Spleen (tissue), 11 donors: ENCODE results near the gene LRFN2. TPM values are rescaled to one million over a fixed set of nuclear protein-coding genes. Genes with fewer than 3 reads are reported as not detected.

Source experiments
- DNase-seq: peaks from one replicate; pipeline ENCODE4 v3.0.0-alpha.2; 2020
- H3K27ac ChIP-seq, 8 donors: fragments of 200-600 bp; sonication (generic) in 7 of 8; 1 replicate in 4 of 8; 2 replicates in 4 of 8; pipeline versions ENCODE4 v1.5.0 to v1.8.0; 2016 to 2021; ENCODE audit warnings: inconsistent platforms in 4 of 8, mild to moderate bottlenecking in 4 of 8, moderate library complexity in 1 of 8
- H3K27me3 ChIP-seq, 7 donors: fragments of 200-600 bp; sonication (generic) in 6 of 7; replicated peaks in 1 of 7; 1 replicate in 4 of 7; 2 replicates in 3 of 7; pipeline versions ENCODE4 v1.5.0 to v1.8.0; 2016 to 2021; ENCODE audit warnings: inconsistent platforms in 3 of 7, mild to moderate bottlenecking in 1 of 7
- H3K36me3 ChIP-seq, 6 donors: fragments of 200-600 bp; sonication (generic) in 5 of 6; 1 replicate in 4 of 6; 2 replicates in 2 of 6; pipeline versions ENCODE4 v1.5.0 to v1.8.0; 2016 to 2021; ENCODE audit warnings: inconsistent platforms in 2 of 6
- H3K4me1 ChIP-seq, 6 donors: fragments of 200-600 bp; sonication (generic) in 5 of 6; 1 replicate in 3 of 6; 2 replicates in 3 of 6; pipeline versions ENCODE4 v1.5.0 to v1.8.0; 2016 to 2021; ENCODE audit warnings: inconsistent platforms in 3 of 6
- H3K4me3 ChIP-seq, 8 donors: fragments of 200-600 bp; sonication (generic) in 7 of 8; 1 replicate in 4 of 8; 2 replicates in 4 of 8; pipeline versions ENCODE4 v1.5.0 to v1.8.0; 2016 to 2021; ENCODE audit warnings: inconsistent platforms in 4 of 8, mild to moderate bottlenecking in 4 of 8, moderate library complexity in 2 of 8
- H3K9me3 ChIP-seq, 8 donors: fragments of 200-600 bp; sonication (generic) in 7 of 8; 1 replicate in 4 of 8; 2 replicates in 4 of 8; pipeline versions ENCODE4 v1.5.0 to v1.8.0; 2016 to 2021; ENCODE audit warnings: inconsistent platforms in 4 of 8
- CTCF ChIP-seq, 11 experiments: fragments of 200-600 bp in 7 of 11; fragments of 450-650 bp in 4 of 11; sonication (generic) in 4 of 11; IDR thresholded peaks in 8 of 11; conservative IDR thresholded peaks in 3 of 11; 1 replicate in 7 of 11; 2 replicates in 4 of 11; pipeline versions ENCODE4 v1.4.0 to v1.8.0; 2016 to 2021; ENCODE audit warnings: antibody characterized with exemption in 11 of 11, inconsistent platforms in 4 of 11, mild to moderate bottlenecking in 1 of 11
- POLR2A ChIP-seq, 3 donors: fragments of 450-650 bp; IDR thresholded peaks; one replicate each; pipeline ENCODE4 v1.5.1; 2017; ENCODE audit warnings: antibody characterized with exemption in 3 of 3, mild to moderate bottlenecking in 1 of 3
- POLR2AphosphoS5 ChIP-seq, 3 donors: sonication (generic); formaldehyde crosslinking; IDR thresholded peaks; one replicate each; pipeline ENCODE4 v1.5.1; 2017; ENCODE audit warnings: antibody characterized with exemption in 3 of 3
- whole genome bisulfite sequencing, 5 donors: extraction: QIAGEN DNeasy Blood & Tissue Kit in 3 of 5; methylation state at CpG; one replicate each; pipeline versions ENCODE4 v1.1.5 to v1.1.7; 2013 to 2018; 5-methylcytosine and 5-hydroxymethylcytosine counted together
- intact Hi-C: fragments of 100-400 bp; cut with DNase I; formaldehyde crosslinking; loops from one replicate; pipeline ENCODE4 v1.15.0; 2023; ENCODE audit warnings: low total_unique reads
- polyA plus RNA-seq, 3 donors: library from polyadenylated mRNA; stranded (reverse); fragments of 200-250 nt; gene quantifications; one replicate each; pipeline ENCODE4 v1.2.1, GENCODE V29; 2013
- total RNA-seq, 7 donors: library from RNA; depleted of rRNA in 3 of 7; stranded (reverse); fragments of >200 nt in 3 of 7; fragmentation: NEBNext Ultra II Directional in 4 of 7; extraction: Animal tissue kit (Norgen Biotek cat#: 25700) in 4 of 7; gene quantifications; one replicate each; pipeline versions ENCODE4 v1.1.0 to v1.2.1, GENCODE V29; 2016 to 2021
- donor health status: healthy with polysubstance abuse.
- donor health status: DM: no; HTN: no; CAD: no; lungs with moderate emphysema.
- donor health status: DM: no; HTN: no; CAD: no.
- donor health status: Bipolar disorder and iron deficiency.
- donor health status: healthy.
- donor health status: DM: no; HTN: no; CAD: no.
- donor health status: DM: yes; HTN: yes; CAD: no.

LRFN2 gene
- total and polyA plus RNA-seq, 10 donors = 0.05 to 6.0 (median 1.3) TPM

GRCh38 chr6:40520678-40521077, 66.5 kb downstream of the LRFN2 start:
- TF ChIP-seq POLR2AphosphoS5 (IDR thresholded peaks at IDR 0.05) (no peak), POLR2A (IDR thresholded peaks at IDR 0.05) (no peak), CTCF (IDR thresholded peaks at IDR 0.05 in 8 of 11, conservative IDR thresholded peaks at IDR 0.05 in 3 of 11) (no peak)
- no peaks in the 10 kb centered on the region for H3K27me3 ChIP-seq
- no peaks in the 10 kb centered on the region for H3K9me3 ChIP-seq
- peaks cover 0 to 7% (median 0%) of the 10 kb centered on the region in 6 donors for H3K4me1 ChIP-seq
- no peak overlapping the region for H3K4me3 ChIP-seq
- 74 to 85% (median 80%) methylated on average over 10 of the region's 10 CpGs for WGBS, 5 donors
- DNase-seq = no peak
- no peak overlapping the region for H3K27ac ChIP-seq
- no peaks in the 10 kb centered on the region for H3K36me3 ChIP-seq
- intact Hi-C loops = no loop called here

GRCh38 chr6:40520084-40520483, 67.1 kb downstream of the LRFN2 start:
- H3K36me3 ChIP-seq = no peaks in the 10 kb centered on the region
- no peaks in the 10 kb centered on the region for H3K9me3 ChIP-seq
- H3K4me1 ChIP-seq = peaks cover 0 to 7% (median 0%) of the 10 kb centered on the region in 6 donors
- H3K27ac ChIP-seq = no peak overlapping the region
- no peak for TF ChIP-seq POLR2AphosphoS5 (IDR thresholded peaks at IDR 0.05)
- H3K4me3 ChIP-seq = no peak overlapping the region
- no peaks in the 10 kb centered on the region for H3K27me3 ChIP-seq
- 33 to 46% (median 38%) methylated on average over 5 of the region's 5 CpGs for WGBS, 5 donors
- intact Hi-C loops = no loop called here
- no peak for DNase-seq

GRCh38 chr6:40517654-40518053, 69.5 kb downstream of the LRFN2 start:
- Histone ChIP-seq H3K4me1 (peaks cover 0 to 7% (median 0%) of the 10 kb centered on the region in 6 donors), H3K27ac (no peak overlapping the region), H3K9me3 (no peaks in the 10 kb centered on the region), H3K27me3 (no peaks in the 10 kb centered on the region), H3K4me3 (no peak overlapping the region), H3K36me3 (no peaks in the 10 kb centered on the region)
- intact Hi-C loops = no loop called here
- TF ChIP-seq POLR2AphosphoS5 (IDR thresholded peaks at IDR 0.05) (no peak), POLR2A (IDR thresholded peaks at IDR 0.05) (no peak), CTCF (IDR thresholded peaks at IDR 0.05 in 8 of 11, conservative IDR thresholded peaks at IDR 0.05 in 3 of 11) (no peak)
- no peak for DNase-seq
- 76 to 90% (median 83%) methylated on average over 5 of the region's 5 CpGs for WGBS, 5 donors

GRCh38 chr6:40516429-40516828, 70.7 kb downstream of the LRFN2 start:
- TF ChIP-seq CTCF (IDR thresholded peaks at IDR 0.05 in 8 of 11, conservative IDR thresholded peaks at IDR 0.05 in 3 of 11) (no peak), POLR2AphosphoS5 (IDR thresholded peaks at IDR 0.05) (no peak), POLR2A (IDR thresholded peaks at IDR 0.05) (no peak)
- Histone ChIP-seq H3K4me1 (peaks cover 0 to 7% (median 0%) of the 10 kb centered on the region in 6 donors), H3K27ac (no peak overlapping the region), H3K9me3 (no peaks in the 10 kb centered on the region), H3K27me3 (no peaks in the 10 kb centered on the region), H3K4me3 (no peak overlapping the region), H3K36me3 (no peaks in the 10 kb centered on the region)
- 72 to 100% (median 92%) methylated on average over 1 of the region's 1 CpG for WGBS, 5 donors
- no peak for DNase-seq
- intact Hi-C loops = no loop called here

- Histone ChIP-seq H3K9me3 (no peaks in the 10 kb centered on the region), H3K4me3 (no peak overlapping the region), H3K4me1 (no peaks in the 10 kb centered on the region), H3K27ac (no peak overlapping the region), H3K27me3 (no peaks in the 10 kb centered on the region), H3K36me3 (no peaks in the 10 kb centered on the region)
- WGBS, 5 donors = 83 to 97% (median 86%) methylated on average over 1 of the region's 1 CpG
- DNase-seq = no peak
- TF ChIP-seq CTCF (IDR thresholded peaks at IDR 0.05 in 8 of 11, conservative IDR thresholded peaks at IDR 0.05 in 3 of 11) (no peak), POLR2A (IDR thresholded peaks at IDR 0.05) (no peak), POLR2AphosphoS5 (IDR thresholded peaks at IDR 0.05) (no peak)
- intact Hi-C loops = no loop called here
These were observed 74.8 kb downstream of the LRFN2 start for GRCh38 chr6:40512340-40512739.
